GM23248 (cell line): Measurements from ENCODE around the gene PPP6R1.

Source experiments
- EZH2 ChIP-seq: fragments of 200-600 bp; sonication (generic); IDR thresholded peaks from 2 replicates; pipeline ENCODE4 v1.6.1; 2018; ENCODE audit warnings: antibody characterized with exemption, mild to moderate bottlenecking; ENCODE audit not compliant: insufficient read depth, poor library complexity, severe bottlenecking
- EZH2phosphoT487 ChIP-seq: fragments of 200-600 bp; sonication (generic); IDR thresholded peaks from 2 replicates; pipeline ENCODE4 v1.6.1; 2018; ENCODE audit warnings: antibody characterized with exemption, moderate library complexity, mild to moderate bottlenecking, low read depth; ENCODE audit not compliant: insufficient read depth

DNA sequence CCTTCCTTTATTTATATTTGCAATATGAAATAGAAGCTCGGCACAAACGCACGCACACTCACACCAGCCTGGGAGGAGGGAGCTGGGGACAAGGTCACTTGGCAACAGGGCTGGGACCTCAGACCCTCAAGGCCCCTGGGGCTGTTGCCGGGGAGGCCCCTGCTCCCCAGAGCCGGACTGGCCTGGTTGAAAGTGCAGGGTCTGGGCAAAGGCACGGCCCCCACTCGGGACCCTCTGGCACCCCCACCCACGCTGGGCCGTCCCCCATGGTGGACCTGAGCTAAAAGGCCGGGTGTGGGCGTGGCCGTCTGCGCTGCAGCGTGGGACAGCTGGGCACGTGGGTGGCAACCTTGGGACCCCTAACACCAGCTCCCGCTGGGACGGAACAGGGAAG, 29.0 kb downstream of the PPP6R1 start:
- TF ChIP-seq EZH2 = no peak
- TF ChIP-seq EZH2phosphoT487 = no peak
